Measurements from ENCODE around the gene NINJ2.

NINJ2 gene

GRCh38 chr12:647385-648085, 15.7 kb downstream of the NINJ2 start:
- in situ Hi-C loops (cut with MboI; ENCODE audit: low sequenced_read_pairs, unreplicated experiment), result no loop called here
- no peak for DNase-seq (ENCODE audit: low spot score)
- TF ChIP-seq CTCF (IDR thresholded peaks at IDR 0.05; ENCODE audit: borderline replicate concordance, control extremely low read depth, extremely low read depth, insufficient read depth, missing control alignments), result no peak

GRCh38 chr12:646442-647384, 16.5 kb downstream of the NINJ2 start:
- DNase-seq (ENCODE audit: low spot score), result no peak
- no peak for TF ChIP-seq CTCF (IDR thresholded peaks at IDR 0.05; ENCODE audit: borderline replicate concordance, control extremely low read depth, extremely low read depth, insufficient read depth, missing control alignments)
- in situ Hi-C loops (cut with MboI; ENCODE audit: low sequenced_read_pairs, unreplicated experiment), result no loop called here

- no peak for DNase-seq (ENCODE audit: low spot score)
- no peak for TF ChIP-seq CTCF (IDR thresholded peaks at IDR 0.05; ENCODE audit: borderline replicate concordance, control extremely low read depth, extremely low read depth, insufficient read depth, missing control alignments)
- in situ Hi-C loops (cut with MboI; ENCODE audit: low sequenced_read_pairs, unreplicated experiment), result no loop called here
Measured at GRCh38 chr12:645563-646071, 17.6 kb downstream of the NINJ2 start.

- no peak for DNase-seq (ENCODE audit: low spot score)
- TF ChIP-seq CTCF (IDR thresholded peaks at IDR 0.05; ENCODE audit: borderline replicate concordance, control extremely low read depth, extremely low read depth, insufficient read depth, missing control alignments), result no peak
- in situ Hi-C loops (cut with MboI; ENCODE audit: low sequenced_read_pairs, unreplicated experiment), result no loop called here
Measured at GRCh38 chr12:644818-645552, 18.3 kb downstream of the NINJ2 start.

GRCh38 chr12:644303-644639, 19.0 kb downstream of the NINJ2 start:
- DNase-seq (ENCODE audit: low spot score), result no peak
- TF ChIP-seq CTCF (IDR thresholded peaks at IDR 0.05; ENCODE audit: borderline replicate concordance, control extremely low read depth, extremely low read depth, insufficient read depth, missing control alignments), result no peak
- in situ Hi-C loops (cut with MboI; ENCODE audit: low sequenced_read_pairs, unreplicated experiment), result no loop called here
